Measurements from ENCODE around the gene GLB1L2. TPM values are rescaled to one million over a fixed set of nuclear protein-coding genes. Genes with fewer than 3 reads are reported as not detected.

The GLB1L2 gene
- total RNA-seq, 1 experiment from 2014 or later: 19.0 TPM

DNA sequence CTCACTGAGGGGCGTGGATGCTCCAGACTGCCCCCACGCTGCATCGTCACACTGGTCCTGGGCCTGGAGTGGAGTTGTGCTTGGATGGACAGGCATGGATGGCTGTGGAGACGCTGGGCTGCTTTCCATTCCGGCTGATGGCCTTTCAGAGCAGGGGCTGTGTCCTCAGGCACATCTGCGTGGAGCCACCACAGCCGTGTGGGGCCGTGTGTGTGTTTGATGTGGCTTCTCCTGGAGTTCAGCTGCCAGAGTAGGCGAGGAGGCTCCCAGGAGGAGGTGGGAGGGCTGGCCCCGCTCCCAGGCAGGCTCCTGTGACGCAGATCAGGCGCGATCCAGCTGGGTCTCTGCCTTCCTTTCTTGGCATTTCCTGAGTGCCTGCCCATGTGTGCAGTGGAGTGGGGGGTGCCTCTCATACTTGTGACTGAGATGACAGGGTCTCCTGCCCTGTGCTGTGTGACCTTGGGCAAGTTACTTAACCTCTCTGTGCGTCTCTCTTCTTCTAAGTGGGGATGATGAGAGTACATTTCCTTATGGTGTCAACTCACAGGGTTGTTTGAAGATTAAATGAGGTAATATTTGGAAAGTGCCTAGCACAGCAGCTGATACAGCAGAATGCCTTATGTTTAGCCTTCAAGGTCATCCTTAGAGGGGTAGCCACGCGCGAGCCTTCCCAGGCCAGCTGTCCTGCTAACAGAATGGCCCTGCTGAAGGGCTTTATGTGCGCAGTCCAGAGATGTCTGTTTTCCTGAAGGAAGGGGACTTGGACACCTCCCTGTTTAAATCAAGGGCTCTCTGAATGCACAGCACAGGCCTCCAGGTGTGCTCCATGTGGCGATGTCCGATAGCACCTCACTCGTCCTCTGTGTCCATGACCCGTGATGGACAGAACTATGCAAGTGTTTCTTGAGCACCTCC, 33.5 kb downstream of the GLB1L2 start:
- H3K27me3 Mint-ChIP-seq (ENCODE audit: unreplicated experiment): no peaks in the 10 kb centered on the region
- peaks cover 3% of the 10 kb centered on the region for H3K9me3 Mint-ChIP-seq (ENCODE audit: low read depth, unreplicated experiment)
- BruUV-seq (replicated peaks): no TSS peak
- no peaks in the 10 kb centered on the region for H3K4me1 Mint-ChIP-seq (ENCODE audit: low read depth, unreplicated experiment)
- intact Hi-C loops (cut with micrococcal nuclease; ENCODE audit: unreplicated experiment): no loop called here
- H3K27ac Mint-ChIP-seq (ENCODE audit: unreplicated experiment): no peak overlapping the region
- H3K4me3 Mint-ChIP-seq (ENCODE audit: low read depth, unreplicated experiment): no peak overlapping the region
- CTCF ChIA-PET: no interaction called here
- DNase-seq: no peak
- peaks cover 3% of the 10 kb centered on the region for H3K36me3 Mint-ChIP-seq (ENCODE audit: insufficient read depth, unreplicated experiment)
- TF ChIP-seq CTCF (IDR thresholded peaks at IDR 0.05; ENCODE audit: unreplicated experiment): no peak

- CTCF ChIA-PET: no interaction called here
- intact Hi-C loops (cut with micrococcal nuclease; ENCODE audit: unreplicated experiment): no loop called here
- Mint-ChIP-seq H3K4me1 (ENCODE audit: low read depth, unreplicated experiment) (no peaks in the 10 kb centered on the region), H3K27ac (ENCODE audit: unreplicated experiment) (no peak overlapping the region), H3K27me3 (ENCODE audit: unreplicated experiment) (no peaks in the 10 kb centered on the region), H3K4me3 (ENCODE audit: low read depth, unreplicated experiment) (no peak overlapping the region), H3K36me3 (ENCODE audit: insufficient read depth, unreplicated experiment) (peaks cover 3% of the 10 kb centered on the region), H3K9me3 (ENCODE audit: low read depth, unreplicated experiment) (peaks cover 3% of the 10 kb centered on the region)
- no TSS peak for BruUV-seq (replicated peaks)
- TF ChIP-seq CTCF (IDR thresholded peaks at IDR 0.05; ENCODE audit: unreplicated experiment): no peak
- no peak for DNase-seq
Observed at GRCh38 chr11:134366254-134366653, 34.5 kb downstream of the GLB1L2 start.

DNA sequence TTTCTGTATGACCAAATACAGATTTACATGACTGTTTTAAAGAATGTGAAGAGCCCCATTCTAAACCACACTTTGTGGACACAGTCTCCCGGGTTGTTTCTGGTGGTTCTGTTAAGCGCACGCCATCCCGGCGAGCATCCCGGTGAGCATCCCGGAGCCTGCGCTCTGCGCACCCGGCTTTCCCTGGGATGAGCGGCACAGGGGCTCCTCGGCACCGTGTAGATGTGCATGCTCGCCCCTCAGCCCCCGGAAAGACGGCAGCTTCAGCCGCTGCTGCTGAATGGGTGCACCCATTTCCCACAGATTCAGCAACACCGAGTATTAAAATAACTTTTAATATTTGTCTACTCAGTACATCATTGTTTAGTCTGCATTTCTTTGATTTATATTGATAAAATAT, 36.0 kb downstream of the GLB1L2 start:
- CTCF ChIA-PET: no interaction called here
- BruUV-seq (replicated peaks): no TSS peak
- DNase-seq: no peak
- no peak overlapping the region for H3K27ac Mint-ChIP-seq (ENCODE audit: unreplicated experiment)
- no peaks in the 10 kb centered on the region for H3K9me3 Mint-ChIP-seq (ENCODE audit: low read depth, unreplicated experiment)
- H3K36me3 Mint-ChIP-seq (ENCODE audit: insufficient read depth, unreplicated experiment): no peaks in the 10 kb centered on the region
- H3K27me3 Mint-ChIP-seq (ENCODE audit: unreplicated experiment): no peaks in the 10 kb centered on the region
- H3K4me1 Mint-ChIP-seq (ENCODE audit: low read depth, unreplicated experiment): no peaks in the 10 kb centered on the region
- intact Hi-C loops (cut with micrococcal nuclease; ENCODE audit: unreplicated experiment): no loop called here
- no peak overlapping the region for H3K4me3 Mint-ChIP-seq (ENCODE audit: low read depth, unreplicated experiment)
- TF ChIP-seq CTCF (IDR thresholded peaks at IDR 0.05; ENCODE audit: unreplicated experiment): no peak

- Mint-ChIP-seq H3K27ac (ENCODE audit: unreplicated experiment) (no peak overlapping the region), H3K9me3 (ENCODE audit: low read depth, unreplicated experiment) (no peaks in the 10 kb centered on the region)
- intact Hi-C loops (cut with micrococcal nuclease; ENCODE audit: unreplicated experiment): no loop called here
Observed at GRCh38 chr11:134369656-134370525, 38.1 kb downstream of the GLB1L2 start.

More at GRCh38 chr11:134369656-134370525, 38.1 kb downstream of the GLB1L2 start:
- CTCF ChIA-PET: no interaction called here
- TF ChIP-seq CTCF (IDR thresholded peaks at IDR 0.05; ENCODE audit: unreplicated experiment): no peak
- Mint-ChIP-seq H3K4me1 (ENCODE audit: low read depth, unreplicated experiment) (no peaks in the 10 kb centered on the region), H3K27me3 (ENCODE audit: unreplicated experiment) (no peaks in the 10 kb centered on the region), H3K4me3 (ENCODE audit: low read depth, unreplicated experiment) (no peak overlapping the region), H3K36me3 (ENCODE audit: insufficient read depth, unreplicated experiment) (no peaks in the 10 kb centered on the region)
- BruUV-seq (replicated peaks): no TSS peak
- DNase-seq: no peak

Data from Calu3 (cell line).